H1 (cell line): Measurements from ENCODE around the gene B3GALT4. TPM values are rescaled to one million over a fixed set of nuclear protein-coding genes. Genes with fewer than 3 reads are reported as not detected.

ENCODE experiments used
- CTCF ChIA-PET: fragments of 300-600 bp; sonication (Branson Sonifier 250); formaldehyde crosslinking; loops from one replicate; lab custom pipeline; 2021; ENCODE audit not compliant: partially characterized antibody; lab: Charles Lee
- POLR2A ChIA-PET: fragments of 300-600 bp; sonication (Branson Sonifier 250); formaldehyde crosslinking; loops from one replicate; lab custom pipeline; 2021; ENCODE audit warnings: inconsistent platforms; ENCODE audit not compliant: partially characterized antibody; lab: Charles Lee
- DNase-seq, 2 experiments: peaks; one replicate each; pipeline versions ENCODE4 v3.0.0 to v3.0.0-alpha.2; 2010 to 2022; ENCODE audit warnings: low spot score in 2 of 2, low read depth in 1 of 2, mixed read lengths in 1 of 2
- FAIRE-seq: peaks from 2 replicates; lab custom pipeline; 2011; peaks lifted over from hg19 to GRCh38; lab: Jason Lieb, UNC
- H2AFZ ChIP-seq: 2 replicates; pipeline ENCODE4 v1.8.1; 2012; ENCODE audit warnings: low read length, inconsistent platforms
- H2AK5ac ChIP-seq: 2 replicates; pipeline ENCODE4 v1.6.1; 2013; ENCODE audit warnings: low read depth, low read length
- H2BK120ac ChIP-seq: replicated peaks from 2 replicates; pipeline ENCODE3; 2013; ENCODE audit warnings: low read depth, low read length, inconsistent platforms
- H2BK12ac ChIP-seq: 2 replicates; pipeline ENCODE4 v1.6.1; 2013; ENCODE audit warnings: low read depth, low read length
- H2BK15ac ChIP-seq: 2 replicates; pipeline ENCODE4 v1.6.1; 2013; ENCODE audit warnings: low read length
- H2BK20ac ChIP-seq: 2 replicates; pipeline ENCODE4 v1.6.1; 2013; ENCODE audit warnings: low read length
- H2BK5ac ChIP-seq: 2 replicates; pipeline ENCODE4 v1.6.1; 2013; ENCODE audit warnings: low read depth, low read length
- H3K14ac ChIP-seq: 2 replicates; pipeline ENCODE4 v1.6.1; 2013; ENCODE audit warnings: inconsistent platforms; ENCODE audit not compliant: insufficient read length
- H3K18ac ChIP-seq: 2 replicates; pipeline ENCODE4 v1.6.1; 2013; ENCODE audit warnings: low read length; ENCODE audit errors: extremely low read depth
- H3K23ac ChIP-seq: 2 replicates; pipeline ENCODE4 v1.6.1; 2013; ENCODE audit warnings: inconsistent platforms; ENCODE audit not compliant: insufficient read length
- H3K23me2 ChIP-seq: 2 replicates; pipeline ENCODE4 v1.6.1; 2013; ENCODE audit warnings: low read depth, low read length
- H3K27ac ChIP-seq: 2 replicates; pipeline ENCODE4 v1.6.1; 2011; ENCODE audit warnings: low read depth, low read length, inconsistent platforms
- H3K27me3 ChIP-seq, 4 experiments: replicated peaks in 1 of 4; 1 replicate in 1 of 4; 2 replicates in 3 of 4; pipeline versions ENCODE4 v1.6.1 to v1.8.1; 2011 to 2013; ENCODE audit warnings: low read length in 3 of 4, mild to moderate bottlenecking in 3 of 4, inconsistent platforms in 2 of 4, mixed read lengths in 2 of 4, moderate library complexity in 1 of 4; ENCODE audit not compliant: control insufficient read depth in 3 of 4, insufficient read depth in 3 of 4; ENCODE audit errors: extremely low read depth in 1 of 4
- H3K36me3 ChIP-seq, 4 experiments: 2 replicates each; pipeline versions ENCODE4 v1.6.1 to v1.8.1; 2011 to 2013; ENCODE audit warnings: mild to moderate bottlenecking in 4 of 4, low read length in 3 of 4, moderate library complexity in 2 of 4, control low read depth in 1 of 4, inconsistent platforms in 1 of 4; ENCODE audit not compliant: insufficient read depth in 4 of 4, control insufficient read depth in 2 of 4
- H3K4ac ChIP-seq: replicated peaks from 2 replicates; pipeline ENCODE3; 2013; ENCODE audit warnings: low read length, low read depth, mixed read lengths, inconsistent platforms; ENCODE audit not compliant: insufficient read length
- H3K4me1 ChIP-seq, 4 experiments: replicated peaks in 1 of 4; 1 replicate in 1 of 4; 2 replicates in 3 of 4; pipeline versions ENCODE4 v1.6.1 to v1.8.1; 2011 to 2013; ENCODE audit warnings: low read length in 3 of 4, inconsistent platforms in 2 of 4, mixed read lengths in 1 of 4; ENCODE audit not compliant: insufficient read depth in 4 of 4, control insufficient read depth in 3 of 4
- H3K4me2 ChIP-seq, 2 experiments: 2 replicates each; pipeline versions ENCODE4 v1.6.1 to v1.8.1; 2011 to 2013; ENCODE audit warnings: low read depth in 2 of 2, low read length in 2 of 2, control low read depth in 1 of 2, inconsistent platforms in 1 of 2, mild to moderate bottlenecking in 1 of 2; ENCODE audit not compliant: insufficient read depth in 1 of 2
- H3K4me3 ChIP-seq, 4 experiments: fragments of 200-600, 300-600 bp in 1 of 4; sonication (generic), shearing (Covaris generic), sonication (Bioruptor Twin) in 1 of 4; 2 replicates each; pipeline versions ENCODE4 v1.5.1 to v1.8.1; 2011 to 2016; ENCODE audit warnings: low read length in 4 of 4, low read depth in 3 of 4, control low read depth in 2 of 4, inconsistent platforms in 2 of 4, mild to moderate bottlenecking in 2 of 4, mixed read lengths in 1 of 4, moderate library complexity in 1 of 4; ENCODE audit not compliant: insufficient read depth in 2 of 4; ENCODE audit errors: extremely low read depth in 1 of 4
- H3K56ac ChIP-seq: replicated peaks from 2 replicates; pipeline ENCODE3; 2013; ENCODE audit warnings: low read depth, mild to moderate bottlenecking, mixed read lengths, low read length, inconsistent platforms; ENCODE audit not compliant: insufficient read length
- H3K79me1 ChIP-seq: 2 replicates; pipeline ENCODE4 v1.6.1; 2013; ENCODE audit warnings: low read depth, low read length, control low read depth
- H3K79me2 ChIP-seq, 2 experiments: 2 replicates each; pipeline versions ENCODE4 v1.6.1 to v1.8.1; 2012 to 2013; ENCODE audit warnings: low read length in 2 of 2, mild to moderate bottlenecking in 2 of 2, inconsistent platforms in 1 of 2; ENCODE audit not compliant: insufficient read depth in 2 of 2, control insufficient read depth in 1 of 2
- H3K9ac ChIP-seq, 4 experiments: replicated peaks in 1 of 4; 1 replicate in 1 of 4; 2 replicates in 3 of 4; pipeline versions ENCODE4 v1.6.1 to v1.8.1; 2011 to 2013; ENCODE audit warnings: low read depth in 3 of 4, low read length in 3 of 4, control low read depth in 2 of 4, mild to moderate bottlenecking in 2 of 4, moderate library complexity in 2 of 4, inconsistent platforms in 1 of 4; ENCODE audit errors: extremely low read depth in 1 of 4
- H3K9me3 ChIP-seq, 2 experiments: 2 replicates each; pipeline versions ENCODE4 v1.6.1 to v1.8.1; 2012 to 2013; ENCODE audit warnings: mild to moderate bottlenecking in 2 of 2, moderate library complexity in 2 of 2, control low read depth in 1 of 2, inconsistent platforms in 1 of 2, low read depth in 1 of 2, low read length in 1 of 2, mixed read lengths in 1 of 2; ENCODE audit not compliant: insufficient read depth in 2 of 2
- H4K20me1 ChIP-seq, 2 experiments: replicated peaks in 1 of 2; 2 replicates each; pipeline versions ENCODE3 to v1.8.1; 2011 to 2013; ENCODE audit warnings: inconsistent platforms in 2 of 2, low read length in 2 of 2, mild to moderate bottlenecking in 1 of 2; ENCODE audit not compliant: insufficient read depth in 2 of 2, control insufficient read depth in 1 of 2
- H4K5ac ChIP-seq: 2 replicates; pipeline ENCODE4 v1.6.1; 2013; ENCODE audit warnings: low read length, low read depth, mixed read lengths, inconsistent platforms; ENCODE audit not compliant: insufficient read length
- H4K8ac ChIP-seq: 2 replicates; pipeline ENCODE4 v1.8.0; 2013; ENCODE audit warnings: mild to moderate bottlenecking, moderate library complexity, low read length, inconsistent platforms; ENCODE audit not compliant: insufficient read depth; ENCODE audit errors: extremely low read depth
- H4K91ac ChIP-seq: replicated peaks from 2 replicates; pipeline ENCODE3; 2013; ENCODE audit warnings: low read length, mixed read lengths, inconsistent platforms; ENCODE audit not compliant: insufficient read length
- KDM1A ChIP-seq: fragments of 200-600, 300-600 bp; sonication (generic); IDR thresholded peaks from 2 replicates; pipeline ENCODE4 v1.7.1; 2016; ENCODE audit warnings: mild to moderate bottlenecking, low read length, borderline replicate concordance
- SIN3A ChIP-seq, 2 experiments: IDR thresholded peaks in 1 of 2; conservative IDR thresholded peaks in 1 of 2; 2 replicates each; pipeline ENCODE4 v1.6.1; 2011 to 2012; ENCODE audit warnings: low read length in 2 of 2, improper control_type of control experiment in 1 of 2, low read depth in 1 of 2, mild to moderate bottlenecking in 1 of 2
- TAF1 ChIP-seq: IDR thresholded peaks from 2 replicates; pipeline ENCODE4 v1.6.1; 2011; ENCODE audit warnings: mild to moderate bottlenecking, low read depth, low read length
- YY1 ChIP-seq: IDR thresholded peaks from 2 replicates; pipeline ENCODE4 v1.6.1; 2011; ENCODE audit warnings: low read depth, mild to moderate bottlenecking, low read length
- WGBS, 2 experiments: shearing (Covaris generic) in 1 of 2; methylation state at CpG; one replicate each; pipeline versions ENCODE4 v1.1.6 to v1.1.7; 2013 to 2015; ENCODE audit warnings: low lambda C conversion rate in 2 of 2, mixed read lengths in 2 of 2, inconsistent platforms in 1 of 2, low coverage in 1 of 2, missing lambda C conversion rate in 1 of 2; ENCODE audit not compliant: insufficient replicate concordance in 2 of 2, insufficient coverage in 1 of 2, insufficient read length in 1 of 2; ENCODE audit errors: extremely low coverage in 1 of 2, missing lambda C conversion rate in 1 of 2; 5-methylcytosine and 5-hydroxymethylcytosine counted together
- polyA plus RNA-seq, 7 experiments: library from polyadenylated mRNA; depleted of rRNA in 3 of 7; stranded (reverse) in 5 of 7; unstranded in 2 of 7; fragments of >200 nt in 5 of 7; fragments of 200-250 nt in 2 of 7; gene quantifications; 1 replicate in 5 of 7; 2 replicates in 1 of 7; 4 replicates in 1 of 7; pipeline versions ENCODE4 v1.2.1 to v1.2.3, GENCODE V29; 2011 to 2013; ENCODE audit warnings: missing spikeins in 2 of 7, mixed read lengths in 2 of 7
- total RNA-seq: library from RNA; stranded (reverse); fragmentation: NEBNext Ultra II Directional; extraction: Animal tissue kit (Norgen Biotek cat#: 25700); gene quantifications from 2 replicates; pipeline ENCODE4 v1.2.1, GENCODE V29; 2021
- TF ChIP-seq, protein P1 (sequence below): IDR thresholded peaks from 2 replicates; pipeline ENCODE4 v1.6.1; 2011; ENCODE audit warnings: low read depth, mild to moderate bottlenecking, low read length; ENCODE audit not compliant: insufficient read depth
- TF ChIP-seq, protein P2 (sequence below): IDR thresholded peaks from 2 replicates; pipeline ENCODE4 v1.6.1; 2011; ENCODE audit warnings: low read length, improper control_type of control experiment

B3GALT4 gene
- total and polyA plus RNA-seq, 2 of the 8 experiments (the other 6 are each of a cell fraction or from before 2014, with no cell fraction given), result 2.2 to 3.0 TPM

- Histone ChIP-seq H4K5ac (no peak overlapping the region), H3K23ac (no peak overlapping the region), H2AK5ac (no peak overlapping the region), H2BK12ac (no peak overlapping the region), H3K18ac (no peak overlapping the region), H3K9ac (no peak overlapping the region), H3K14ac (no peak overlapping the region), H3K79me2 (no peaks in the 10 kb centered on the region), H4K20me1 (no peaks in the 10 kb centered on the region), H3K79me1 (no peaks in the 10 kb centered on the region), H2BK5ac (no peak overlapping the region), H3K4me1 (peaks cover 0 to 5% (median under 1%) of the 10 kb centered on the region in 4 experiments; a peak in 4 of 7 replicates), H2BK120ac (no peak overlapping the region), H4K91ac (no peak overlapping the region), H2BK20ac (no peak overlapping the region), H3K4me3 (no peak overlapping the region), H3K36me3 (no peaks in the 10 kb centered on the region), H2AFZ (no peak overlapping the region), H3K23me2 (no peaks in the 10 kb centered on the region; the same call in 1 of the 2 replicates), H2BK15ac (no peak overlapping the region), H4K8ac (no peak overlapping the region), H3K27me3 (peaks cover 0 to 20% (median 9%) of the 10 kb centered on the region in 4 experiments; a peak in 6 of 7 replicates), H3K56ac (no peak overlapping the region), H3K4ac (no peak overlapping the region), H3K27ac (no peak overlapping the region), H3K4me2 (no peak overlapping the region), H3K9me3 (no peaks in the 10 kb centered on the region)
- no peak for DNase-seq
- WGBS, 2 experiments, result 63% methylated on average over 1 of the region's 1 CpG; no CpG with 5 or more reads in 1 of the 2 experiments
- FAIRE-seq, result no peak
- CTCF ChIA-PET, result interaction anchor here (0.7 kb wide), 1 partner anchor 93 kb away, joined by 3 read pairs; no protein-coding TSS in a partner anchor
- POLR2A ChIA-PET, result no interaction called here
- TF ChIP-seq, protein P1, sequence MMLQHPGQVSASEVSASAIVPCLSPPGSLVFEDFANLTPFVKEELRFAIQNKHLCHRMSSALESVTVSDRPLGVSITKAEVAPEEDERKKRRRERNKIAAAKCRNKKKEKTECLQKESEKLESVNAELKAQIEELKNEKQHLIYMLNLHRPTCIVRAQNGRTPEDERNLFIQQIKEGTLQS, result no peak
- no peak for TF ChIP-seq KDM1A
- TF ChIP-seq, protein P2, sequence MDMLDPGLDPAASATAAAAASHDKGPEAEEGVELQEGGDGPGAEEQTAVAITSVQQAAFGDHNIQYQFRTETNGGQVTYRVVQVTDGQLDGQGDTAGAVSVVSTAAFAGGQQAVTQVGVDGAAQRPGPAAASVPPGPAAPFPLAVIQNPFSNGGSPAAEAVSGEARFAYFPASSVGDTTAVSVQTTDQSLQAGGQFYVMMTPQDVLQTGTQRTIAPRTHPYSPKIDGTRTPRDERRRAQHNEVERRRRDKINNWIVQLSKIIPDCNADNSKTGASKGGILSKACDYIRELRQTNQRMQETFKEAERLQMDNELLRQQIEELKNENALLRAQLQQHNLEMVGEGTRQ, result no peak
- TF ChIP-seq YY1, result no peak
- TF ChIP-seq SIN3A (conservative IDR thresholded peaks at IDR 0.05 in 1 of 2, IDR thresholded peaks at IDR 0.05 in 1 of 2; ENCODE audit: low read depth in 1 of 2, low read length in 2 of 2), result no peak
- TF ChIP-seq TAF1, result no peak
Observed at GRCh38 chr6:33243476-33243875, 33.4 kb upstream of the B3GALT4 start.
